Transverse colon (tissue), 4 donors: ENCODE results near the gene SORL1. TPM values are rescaled to one million over a fixed set of nuclear protein-coding genes. Genes with fewer than 3 reads are reported as not detected.

Experiments used
- DNase-seq: peaks from one replicate; pipeline ENCODE4 v3.0.0-alpha.2; 2019
- H3K27ac ChIP-seq, 4 donors: fragments of 200-600 bp; sonication (generic); 2 replicates each; pipeline ENCODE4 v1.5.1; 2016 to 2018; ENCODE audit warnings: inconsistent platforms in 4 of 4
- H3K27me3 ChIP-seq: fragments of 200-600 bp; sonication (generic); 2 replicates; pipeline ENCODE4 v1.5.1; 2017; ENCODE audit warnings: inconsistent platforms
- H3K36me3 ChIP-seq, 4 donors: fragments of 200-600 bp; sonication (generic); 2 replicates each; pipeline ENCODE4 v1.5.1; 2017 to 2019; ENCODE audit warnings: inconsistent platforms in 4 of 4
- H3K4me1 ChIP-seq, 4 donors: fragments of 200-600 bp; sonication (generic); 2 replicates each; pipeline ENCODE4 v1.5.1; 2017 to 2020; ENCODE audit warnings: inconsistent platforms in 4 of 4
- H3K4me3 ChIP-seq, 4 donors: fragments of 200-600 bp; sonication (generic); 1 replicate in 1 of 4; 2 replicates in 3 of 4; pipeline versions ENCODE4 v1.5.1 to v1.6.1; 2017 to 2019; ENCODE audit warnings: inconsistent platforms in 4 of 4
- H3K9me3 ChIP-seq, 2 donors: fragments of 200-600 bp; sonication (generic); 2 replicates each; pipeline ENCODE4 v1.5.1; 2017 to 2019; ENCODE audit warnings: inconsistent platforms in 2 of 2
- CTCF ChIP-seq, 5 experiments: fragments of 200-600 bp in 3 of 5; fragments of 450-650 bp in 2 of 5; sonication (generic) in 3 of 5; IDR thresholded peaks; 1 replicate in 2 of 5; 2 replicates in 3 of 5; pipeline ENCODE4 v1.5.1; 2016 to 2017; ENCODE audit warnings: antibody characterized with exemption in 5 of 5, inconsistent platforms in 3 of 5, mild to moderate bottlenecking in 2 of 5, moderate library complexity in 1 of 5
- EP300 ChIP-seq: sonication (generic); formaldehyde crosslinking; IDR thresholded peaks from one replicate; pipeline ENCODE4 v1.6.1; 2017; ENCODE audit warnings: antibody characterized with exemption, low read depth
- POLR2A ChIP-seq: fragments of 450-650 bp; IDR thresholded peaks from one replicate; pipeline ENCODE4 v1.6.1; 2016; ENCODE audit warnings: antibody characterized with exemption, mild to moderate bottlenecking, moderate library complexity
- POLR2AphosphoS5 ChIP-seq, 3 donors: sonication (generic); formaldehyde crosslinking; IDR thresholded peaks; one replicate each; pipeline ENCODE4 v1.6.1; 2016; ENCODE audit warnings: antibody characterized with exemption in 3 of 3
- WGBS, 2 donors: methylation state at CpG; one replicate each; pipeline ENCODE4 v1.1.5; 2018; ENCODE audit warnings: low coverage in 1 of 2; 5-methylcytosine and 5-hydroxymethylcytosine counted together
- in situ Hi-C, 4 donors: fragments of 200-750 bp; cut with MboI; loops; one replicate each; pipeline versions ENCODE4 v1.15.0 to v1.15.1; 2017; ENCODE audit warnings: low sequenced_read_pairs in 3 of 4, low pct_ligation_motif_present in 1 of 4, low pct_unique_long_range_greater_than_20kb in 1 of 4
- intact Hi-C: fragments of 100-400 bp; cut with DNase I; formaldehyde crosslinking; loops from one replicate; pipeline ENCODE4 v1.15.1; 2023; ENCODE audit warnings: low total_unique reads
- total RNA-seq, 4 donors: library from RNA; depleted of rRNA; stranded (reverse); fragments of >200 nt; gene quantifications; one replicate each; pipeline ENCODE4 v1.1.0, GENCODE V29; 2016

Gene SORL1
- total RNA-seq, 4 donors from 2014 or later: 81.6 to 338 (median 129) TPM

GRCh38 chr11:121536126-121536525 is 84.0 kb downstream of the SORL1 start:
- Histone ChIP-seq H3K36me3 (peaks cover 0 to 3% (median under 1%) of the 10 kb centered on the region in 4 donors), H3K27me3 (no peaks in the 10 kb centered on the region), H3K4me3 (no peak overlapping the region), H3K9me3 (no peaks in the 10 kb centered on the region), H3K27ac (no peak overlapping the region), H3K4me1 (no peaks in the 10 kb centered on the region)
- 92 to 96% methylated on average over 4 to 6 of the region's 6 CpGs for WGBS, 2 donors
- in situ Hi-C loops: no loop called here
- no peak for DNase-seq
- intact Hi-C loops: no loop called here
- TF ChIP-seq POLR2AphosphoS5 (IDR thresholded peaks at IDR 0.05) (no peak), POLR2A (no peak), EP300 (no peak), CTCF (IDR thresholded peaks at IDR 0.05) (no peak)

DNA sequence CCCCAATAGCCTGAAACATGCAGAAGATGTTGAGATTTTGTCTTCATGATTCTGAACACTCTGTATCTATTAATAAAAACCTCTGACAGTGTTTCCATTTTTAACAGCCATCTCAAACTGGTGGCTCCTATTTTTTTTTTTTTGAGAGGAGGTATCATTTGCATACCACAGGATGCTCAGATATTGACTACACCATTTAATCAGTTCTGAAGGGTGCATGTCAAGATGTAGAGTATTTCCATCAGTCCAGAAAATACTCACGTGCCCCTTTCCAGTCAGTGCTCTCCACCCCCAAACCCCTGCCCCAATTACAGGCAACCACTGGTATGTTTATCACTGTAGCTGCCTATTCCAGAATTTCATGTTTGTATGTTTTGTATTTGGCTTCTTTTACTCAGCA is 85.9 kb downstream of the SORL1 start:
- 70 to 100% methylated on average over 1 of the region's 1 CpG for WGBS, 2 donors
- intact Hi-C loops: no loop called here
- Histone ChIP-seq H3K4me3 (no peak overlapping the region), H3K27me3 (no peaks in the 10 kb centered on the region), H3K4me1 (no peaks in the 10 kb centered on the region), H3K27ac (no peak overlapping the region), H3K9me3 (no peaks in the 10 kb centered on the region), H3K36me3 (peaks cover 0 to 3% (median 0%) of the 10 kb centered on the region in 4 donors)
- TF ChIP-seq CTCF (IDR thresholded peaks at IDR 0.05) (no peak), POLR2AphosphoS5 (IDR thresholded peaks at IDR 0.05) (no peak), EP300 (no peak), POLR2A (no peak)
- no peak for DNase-seq
- in situ Hi-C loops: no loop called here

DNA sequence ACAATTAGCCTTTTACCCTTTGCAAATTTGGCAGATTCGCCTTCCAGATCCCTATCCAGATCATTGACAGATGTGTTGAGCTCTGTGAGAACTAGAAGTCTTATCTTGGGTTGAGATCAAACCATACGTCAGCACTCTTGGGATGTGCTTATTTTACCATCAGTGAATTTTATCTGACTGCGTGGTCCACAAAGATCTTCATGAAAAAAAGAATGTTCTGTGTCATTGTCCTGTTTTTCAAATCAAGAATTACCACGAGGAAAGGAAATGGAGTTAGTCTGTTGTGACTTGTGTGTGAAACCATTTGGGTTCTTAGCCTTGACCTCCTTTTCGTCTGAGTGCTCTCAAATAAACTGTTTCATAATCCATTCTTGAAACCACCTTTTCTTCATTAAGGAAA is 86.9 kb downstream of the SORL1 start:
- Histone ChIP-seq H3K27me3 (no peaks in the 10 kb centered on the region), H3K4me3 (no peak overlapping the region), H3K4me1 (no peaks in the 10 kb centered on the region), H3K27ac (no peak overlapping the region), H3K9me3 (no peaks in the 10 kb centered on the region), H3K36me3 (peaks cover 0 to 11% (median 0%) of the 10 kb centered on the region in 4 donors)
- TF ChIP-seq EP300 (no peak), POLR2AphosphoS5 (IDR thresholded peaks at IDR 0.05) (no peak), CTCF (IDR thresholded peaks at IDR 0.05) (no peak), POLR2A (no peak)
- 54 to 79% methylated on average over 2 to 5 of the region's 5 CpGs for WGBS, 2 donors
- intact Hi-C loops: no loop called here
- in situ Hi-C loops: no loop called here
- DNase-seq: no peak

- Histone ChIP-seq H3K27me3 (no peaks in the 10 kb centered on the region), H3K36me3 (peaks cover 0 to 11% (median 0%) of the 10 kb centered on the region in 4 donors), H3K9me3 (no peaks in the 10 kb centered on the region), H3K4me3 (no peak overlapping the region), H3K4me1 (no peaks in the 10 kb centered on the region), H3K27ac (no peak overlapping the region)
- no peak for TF ChIP-seq CTCF (IDR thresholded peaks at IDR 0.05)
- no peak for TF ChIP-seq POLR2A
- TF ChIP-seq POLR2AphosphoS5 (IDR thresholded peaks at IDR 0.05): no peak
- TF ChIP-seq EP300: no peak
- no peak for DNase-seq
- WGBS, 2 donors: 84 to 87% methylated on average over 3 of the region's 3 CpGs
- in situ Hi-C loops (no loop called here), intact Hi-C loops (no loop called here)
Measured at GRCh38 chr11:121540627-121541026, 88.5 kb downstream of the SORL1 start.
